ENCODE data around the gene ATXN1.
"Not testable (repeated sequence)": the region's sequence is repeated elsewhere in the genome, so short reads cannot be mapped to it uniquely, and the experiment has no call there.

The ATXN1 gene

GRCh38 chr6:16546861-16547260 lies 214.4 kb downstream of the ATXN1 start:
- DNase-seq (ENCODE audit: low read depth): no peak
- no peak overlapping the region for H3K4me3 ChIP-seq (ENCODE audit: low read length)
- TF ChIP-seq CTCF (conservative IDR thresholded peaks at IDR 0.05; ENCODE audit: low read depth, low read length): no peak

GRCh38 chr6:16545382-16545781 lies 215.9 kb downstream of the ATXN1 start:
- no peak overlapping the region for H3K4me3 ChIP-seq (ENCODE audit: low read length)
- TF ChIP-seq CTCF (conservative IDR thresholded peaks at IDR 0.05; ENCODE audit: low read depth, low read length): no peak
- no peak for DNase-seq (ENCODE audit: low read depth)

- TF ChIP-seq CTCF (conservative IDR thresholded peaks at IDR 0.05; ENCODE audit: low read depth, low read length): no peak
- no peak for DNase-seq (ENCODE audit: low read depth)
- H3K4me3 ChIP-seq (ENCODE audit: low read length): no peak overlapping the region
Observed at GRCh38 chr6:16544521-16544920, 216.7 kb downstream of the ATXN1 start.

- TF ChIP-seq CTCF (conservative IDR thresholded peaks at IDR 0.05; ENCODE audit: low read depth, low read length): no peak
- no peak for DNase-seq (ENCODE audit: low read depth)
- H3K4me3 ChIP-seq (ENCODE audit: low read length): no peak overlapping the region
Observed at GRCh38 chr6:16544006-16544405, 217.3 kb downstream of the ATXN1 start.

- H3K4me3 ChIP-seq (ENCODE audit: low read length): no peak overlapping the region
Observed at GRCh38 chr6:16543521-16543920, 217.7 kb downstream of the ATXN1 start.

GRCh38 chr6:16542070-16542469 lies 219.2 kb downstream of the ATXN1 start:
- no peak for DNase-seq (ENCODE audit: low read depth)
- H3K4me3 ChIP-seq (ENCODE audit: low read length): no peak overlapping the region
- TF ChIP-seq CTCF (conservative IDR thresholded peaks at IDR 0.05; ENCODE audit: low read depth, low read length): no peak

More at GRCh38 chr6:16543521-16543920, 217.7 kb downstream of the ATXN1 start:
- DNase-seq (ENCODE audit: low read depth): no peak
- TF ChIP-seq CTCF (conservative IDR thresholded peaks at IDR 0.05; ENCODE audit: low read depth, low read length): no peak

- TF ChIP-seq CTCF (conservative IDR thresholded peaks at IDR 0.05; ENCODE audit: low read depth, low read length): peak; percentile 27
- no peak for DNase-seq (ENCODE audit: low read depth)
- H3K4me3 ChIP-seq (ENCODE audit: low read length): no peak overlapping the region
Observed at GRCh38 chr6:16540804-16541752, 220.2 kb downstream of the ATXN1 start.

GRCh38 chr6:16540383-16540782 lies 220.9 kb downstream of the ATXN1 start:
- not testable (repeated sequence) for H3K4me3 ChIP-seq (ENCODE audit: low read length); DNase-seq (ENCODE audit: low read depth)
